ENCODE results near the gene SPACDR.
"Not testable (repeated sequence)": the region's sequence is repeated elsewhere in the genome, so short reads cannot be mapped to it uniquely, and the experiment has no call there.

Gene SPACDR, protein sequence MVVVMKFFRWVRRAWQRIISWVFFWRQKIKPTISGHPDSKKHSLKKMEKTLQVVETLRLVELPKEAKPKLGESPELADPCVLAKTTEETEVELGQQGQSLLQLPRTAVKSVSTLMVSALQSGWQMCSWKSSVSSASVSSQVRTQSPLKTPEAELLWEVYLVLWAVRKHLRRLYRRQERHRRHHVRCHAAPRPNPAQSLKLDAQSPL

DNA sequence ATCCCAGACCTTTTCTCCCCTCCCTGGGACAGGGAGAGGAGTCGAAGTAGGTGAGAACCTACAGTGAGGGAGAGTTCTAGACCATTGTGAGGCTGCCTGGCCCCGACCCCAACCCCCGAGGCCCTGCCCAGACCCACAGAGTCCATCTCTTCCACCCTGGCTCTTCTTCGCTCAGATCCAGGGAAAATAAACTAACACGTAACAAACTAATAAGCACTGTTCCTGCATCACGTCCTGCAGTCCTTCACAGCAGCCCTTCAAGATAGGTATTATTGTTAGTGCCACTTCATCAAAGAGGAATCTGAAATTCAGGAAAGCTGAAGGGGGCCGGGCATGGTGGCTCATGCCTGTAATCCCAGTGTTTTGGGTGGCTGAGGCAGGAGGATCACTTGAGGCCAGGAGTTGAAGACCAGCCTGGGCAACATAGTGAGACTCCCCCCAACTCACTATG is at the start of gene SPACDR:
SPACDR (minus strand) TSS at position 51 of the 451 bp plus-strand sequence. CDS start 235 bp downstream, outside the sequence.
- DNase-seq, result no peak
- in situ Hi-C loops (cut with MboI; ENCODE audit: low pct_unique_long_range_greater_than_20kb, low sequenced_read_pairs), result no loop called here

DNA sequence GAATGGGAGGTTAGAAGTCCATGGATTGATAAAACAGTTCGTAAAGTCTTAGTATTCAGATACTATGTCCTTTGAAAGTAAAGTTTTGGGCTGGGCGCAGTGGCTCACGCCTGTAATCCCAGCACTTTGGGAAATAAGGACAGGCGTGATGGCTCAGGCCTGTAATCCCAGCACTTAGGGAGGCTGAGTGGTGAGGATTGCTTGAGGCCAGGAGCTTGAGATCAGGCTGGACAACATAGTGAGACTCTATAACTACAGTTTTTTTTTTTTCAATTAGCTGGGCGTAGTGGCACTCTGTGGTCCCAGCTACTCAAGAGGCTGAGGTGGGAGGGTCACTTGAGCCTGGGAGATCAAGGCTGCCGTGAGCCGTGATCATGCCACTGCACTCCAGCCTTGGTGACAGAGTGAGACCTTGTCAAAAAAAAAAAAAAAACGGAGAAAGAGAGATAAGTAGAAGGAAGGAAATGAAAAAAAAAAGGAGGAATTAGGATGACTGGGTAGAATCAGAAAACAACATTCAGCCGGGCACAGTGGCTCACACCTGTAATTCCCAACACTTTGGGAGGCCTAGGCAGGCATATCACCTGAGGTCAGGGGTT is 49.3 kb upstream of the SPACDR start:
- in situ Hi-C loops (cut with MboI; ENCODE audit: low pct_unique_long_range_greater_than_20kb, low sequenced_read_pairs), result no loop called here
- DNase-seq, result no peak

DNA sequence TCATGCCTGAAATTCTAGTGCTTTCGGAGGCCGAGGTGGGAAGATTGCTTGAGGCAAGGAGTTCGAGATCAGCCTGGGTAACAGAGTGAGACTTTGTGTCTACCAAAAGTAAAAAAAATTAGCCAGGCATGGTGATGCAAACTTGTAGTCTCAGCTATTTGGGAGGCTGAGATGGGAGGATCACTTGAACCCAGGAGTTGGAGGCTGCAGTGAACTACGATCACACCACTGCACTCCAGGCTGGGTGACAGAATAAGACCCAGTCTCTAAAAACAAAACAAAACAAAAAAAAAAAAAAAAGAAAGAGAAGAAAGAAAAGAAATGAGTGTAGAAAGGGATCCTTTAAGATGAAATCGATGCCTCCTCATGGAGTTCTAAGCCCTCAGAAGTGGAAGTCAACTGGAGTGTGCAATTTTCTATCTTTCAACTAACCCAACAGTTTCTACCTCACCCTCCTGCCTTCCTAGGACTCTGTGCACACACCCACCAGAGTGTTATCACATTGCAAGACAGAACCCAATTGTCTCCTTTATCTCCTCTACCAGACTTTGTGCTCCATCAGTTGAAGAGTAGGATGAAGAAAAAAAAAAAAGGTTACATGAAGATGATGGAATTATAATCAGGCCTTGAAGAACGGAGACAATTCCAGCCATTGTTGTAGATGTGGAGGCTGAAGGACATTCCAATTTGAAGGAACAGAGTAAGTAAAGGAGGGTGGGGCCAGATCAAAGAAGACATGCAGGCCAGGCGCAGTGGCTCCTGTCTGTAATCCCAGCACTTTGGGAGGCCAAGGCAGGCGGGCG is 46.6 kb upstream of the SPACDR start:
- no peak for DNase-seq
- in situ Hi-C loops (cut with MboI; ENCODE audit: low pct_unique_long_range_greater_than_20kb, low sequenced_read_pairs), result no loop called here

DNA sequence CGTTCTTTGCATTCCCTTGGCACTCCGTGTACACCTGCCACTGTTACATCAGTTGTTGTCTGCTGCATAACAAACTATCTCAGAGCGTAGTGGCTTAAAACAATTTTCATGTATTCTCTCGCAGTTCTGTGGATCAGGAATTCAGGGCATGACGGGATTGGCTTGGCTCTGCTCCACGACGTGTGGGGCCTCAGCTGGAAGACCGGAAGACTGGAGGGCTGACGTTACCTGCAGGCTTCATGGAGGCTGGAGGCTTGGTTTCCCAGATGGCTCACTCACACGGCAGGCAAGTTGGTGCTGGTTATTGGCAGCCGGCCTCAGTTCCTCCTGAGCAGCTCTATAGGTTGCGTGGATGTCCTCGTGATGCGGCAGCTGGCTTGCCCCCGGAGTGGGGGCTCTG is 45.2 kb upstream of the SPACDR start:
- in situ Hi-C loops (cut with MboI; ENCODE audit: low pct_unique_long_range_greater_than_20kb, low sequenced_read_pairs), result no loop called here

DNA sequence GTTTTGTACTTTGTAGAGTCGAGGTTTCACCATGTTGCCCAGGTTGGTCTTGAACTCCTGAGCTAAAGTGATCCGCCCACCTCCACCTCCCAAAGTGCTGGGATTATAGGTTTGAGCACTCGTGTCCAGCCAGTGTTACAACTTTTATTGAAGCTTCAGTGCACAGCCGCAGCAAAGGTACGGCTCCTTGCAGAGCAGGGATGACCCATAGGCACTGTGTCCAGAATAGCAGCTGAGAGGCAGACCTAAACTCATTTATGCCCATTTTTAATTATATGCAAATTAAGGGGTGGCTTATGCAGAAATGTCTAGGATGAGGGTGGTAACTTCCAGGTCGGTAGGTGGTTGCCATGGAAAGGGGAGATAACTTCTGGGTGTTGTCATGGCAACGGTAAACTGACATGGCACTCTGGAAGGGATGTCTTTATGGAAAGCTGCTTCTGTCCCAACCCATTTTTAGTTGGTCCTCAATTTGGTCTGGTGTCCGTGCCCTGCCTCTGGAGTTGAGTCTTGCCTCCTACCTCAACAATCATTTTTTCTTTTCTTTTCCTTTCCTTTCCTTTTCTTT is 42.4 kb upstream of the SPACDR start:
- in situ Hi-C loops (cut with MboI; ENCODE audit: low pct_unique_long_range_greater_than_20kb, low sequenced_read_pairs), result no loop called here
- DNase-seq, result peak; percentile 35

More for the DNA sequence above, 45.2 kb upstream of the SPACDR start:
- no peak for DNase-seq

DNA sequence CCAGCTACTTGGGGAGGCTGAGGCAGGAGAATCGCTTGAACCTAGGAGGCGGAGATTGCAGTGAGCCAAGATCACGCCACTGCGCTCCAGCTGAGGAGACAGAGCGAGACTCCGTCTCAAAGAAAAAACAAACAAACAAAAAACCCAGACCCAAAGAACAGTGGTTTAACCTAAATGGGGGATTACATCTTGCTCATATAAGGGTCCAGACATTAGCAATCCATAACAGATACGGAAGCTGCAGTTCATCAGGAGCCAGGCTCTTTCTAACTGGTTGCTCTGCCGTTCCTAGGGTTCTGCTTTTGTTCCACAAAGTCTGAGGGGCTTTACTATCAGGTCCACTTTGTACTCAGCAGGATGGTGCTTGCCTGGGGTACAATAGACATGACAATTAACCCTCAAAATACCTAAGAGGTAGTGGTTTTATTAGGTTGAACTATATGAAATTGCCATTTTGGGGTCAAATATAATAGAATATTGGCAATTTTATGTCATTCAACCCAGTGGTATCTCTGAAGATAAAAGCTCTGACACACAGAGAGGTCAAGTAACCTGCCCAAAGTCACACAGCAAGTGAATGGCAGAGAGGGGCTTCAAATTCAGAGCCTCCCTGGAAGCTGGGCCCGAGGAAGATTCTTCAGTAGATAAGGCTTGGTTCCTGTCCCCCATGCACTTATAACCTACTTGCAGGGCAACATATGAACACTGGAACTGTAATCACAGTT is 41.0 kb upstream of the SPACDR start:
- DNase-seq, result no peak
- in situ Hi-C loops (cut with MboI; ENCODE audit: low pct_unique_long_range_greater_than_20kb, low sequenced_read_pairs), result no loop called here

DNA sequence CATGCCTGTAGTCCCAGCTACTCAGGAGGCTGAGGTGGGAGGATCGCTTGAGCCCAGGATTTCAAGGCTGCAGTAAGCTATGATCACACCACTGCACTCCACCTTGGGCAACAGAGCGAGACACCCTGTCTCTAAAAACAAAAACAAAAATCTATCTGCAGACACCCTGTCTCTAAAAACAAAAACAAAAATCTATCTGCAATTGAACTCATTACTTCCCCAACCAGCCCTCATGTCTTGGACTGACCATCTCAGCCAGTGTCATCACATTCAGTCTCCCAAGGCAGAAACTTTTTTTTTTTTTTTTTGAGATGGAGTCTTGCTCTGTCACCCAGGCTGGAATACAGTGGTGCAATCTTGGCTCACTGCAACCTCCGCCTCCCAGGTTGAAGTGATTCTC is 40.0 kb upstream of the SPACDR start:
- DNase-seq; in situ Hi-C loops (cut with MboI; ENCODE audit: low pct_unique_long_range_greater_than_20kb, low sequenced_read_pairs): not testable (repeated sequence)

DNA sequence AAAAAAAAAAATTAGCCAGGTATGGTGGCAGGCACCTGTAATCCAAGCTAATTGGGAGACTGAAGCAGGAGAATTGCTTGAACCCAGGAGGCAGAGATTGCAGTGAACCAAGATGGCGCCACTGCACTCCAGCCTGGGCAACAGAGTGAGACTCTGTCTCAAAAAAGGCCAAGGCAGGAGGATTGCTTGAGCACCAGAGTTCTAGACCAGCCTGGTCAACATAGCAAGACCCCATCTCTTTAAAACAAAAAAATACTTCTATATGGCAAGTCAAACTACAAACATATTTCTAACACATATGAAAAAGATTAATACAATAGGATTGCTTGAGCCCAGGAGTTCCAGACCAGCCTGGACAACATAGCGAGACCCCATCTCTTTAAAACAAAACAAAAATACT is 36.7 kb upstream of the SPACDR start:
- in situ Hi-C loops (cut with MboI; ENCODE audit: low pct_unique_long_range_greater_than_20kb, low sequenced_read_pairs); DNase-seq: not testable (repeated sequence)

DNA sequence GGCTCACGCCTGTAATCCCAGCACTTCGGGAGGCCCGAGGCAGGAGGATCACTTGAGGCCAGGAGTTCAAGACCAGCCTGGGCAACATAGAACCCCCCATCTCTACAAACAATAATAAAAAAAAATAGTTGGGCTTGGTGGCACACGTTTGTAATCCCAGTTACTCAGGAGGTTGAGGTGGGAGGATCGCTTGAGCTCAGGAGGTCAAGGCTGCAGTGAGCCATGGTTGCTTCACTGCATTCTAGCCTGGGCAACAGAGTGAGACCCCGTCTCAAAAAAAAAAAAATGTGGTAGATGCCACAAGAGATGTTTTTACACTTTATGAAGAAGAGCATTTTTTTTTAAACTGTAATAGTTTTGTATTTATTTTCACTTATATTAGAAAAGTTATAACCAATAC is 32.4 kb upstream of the SPACDR start:
- in situ Hi-C loops (cut with MboI; ENCODE audit: low pct_unique_long_range_greater_than_20kb, low sequenced_read_pairs), result no loop called here
- no peak for DNase-seq

DNA sequence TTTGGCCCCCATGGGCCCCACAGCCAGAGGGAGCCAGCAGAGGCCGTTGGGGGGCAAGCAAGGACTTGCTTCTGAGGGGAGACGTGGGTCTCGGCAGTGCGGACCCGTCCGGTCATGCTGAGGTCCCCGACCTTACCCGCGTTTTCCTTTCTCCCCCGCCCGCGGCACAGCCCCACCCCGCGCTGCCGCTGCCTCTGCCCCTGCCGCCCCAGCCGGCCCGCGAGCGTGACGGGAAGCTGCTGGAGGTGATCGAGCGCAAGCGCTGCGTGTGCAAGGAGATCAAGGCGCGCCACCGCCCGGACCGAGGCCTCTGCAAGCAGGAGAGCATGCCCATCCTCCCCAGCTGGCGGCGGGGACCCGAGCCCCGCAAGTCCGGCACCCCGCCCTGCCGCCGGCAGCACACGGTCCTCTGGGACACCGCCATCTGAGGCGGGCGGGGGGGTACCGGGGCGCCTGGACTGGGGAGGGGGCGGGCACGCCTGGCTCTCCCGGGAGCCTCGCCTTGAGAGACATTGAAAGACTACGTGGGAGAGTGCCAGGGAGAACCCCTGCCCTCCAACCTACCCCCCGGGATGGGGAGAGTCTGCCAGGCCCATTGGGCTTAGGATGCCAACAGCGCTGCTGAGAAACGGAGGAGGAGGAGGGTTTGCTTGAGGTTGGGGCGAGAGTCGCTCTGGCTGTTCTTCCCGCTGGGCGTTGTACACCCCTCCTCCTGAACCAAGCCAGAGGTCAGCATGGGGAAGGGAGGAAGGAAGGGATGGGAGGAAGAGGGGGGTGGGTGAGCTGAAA is 29.6 kb upstream of the SPACDR start:
- in situ Hi-C loops (cut with MboI; ENCODE audit: low pct_unique_long_range_greater_than_20kb, low sequenced_read_pairs), result no loop called here
- peak; percentile 39 for DNase-seq

DNA sequence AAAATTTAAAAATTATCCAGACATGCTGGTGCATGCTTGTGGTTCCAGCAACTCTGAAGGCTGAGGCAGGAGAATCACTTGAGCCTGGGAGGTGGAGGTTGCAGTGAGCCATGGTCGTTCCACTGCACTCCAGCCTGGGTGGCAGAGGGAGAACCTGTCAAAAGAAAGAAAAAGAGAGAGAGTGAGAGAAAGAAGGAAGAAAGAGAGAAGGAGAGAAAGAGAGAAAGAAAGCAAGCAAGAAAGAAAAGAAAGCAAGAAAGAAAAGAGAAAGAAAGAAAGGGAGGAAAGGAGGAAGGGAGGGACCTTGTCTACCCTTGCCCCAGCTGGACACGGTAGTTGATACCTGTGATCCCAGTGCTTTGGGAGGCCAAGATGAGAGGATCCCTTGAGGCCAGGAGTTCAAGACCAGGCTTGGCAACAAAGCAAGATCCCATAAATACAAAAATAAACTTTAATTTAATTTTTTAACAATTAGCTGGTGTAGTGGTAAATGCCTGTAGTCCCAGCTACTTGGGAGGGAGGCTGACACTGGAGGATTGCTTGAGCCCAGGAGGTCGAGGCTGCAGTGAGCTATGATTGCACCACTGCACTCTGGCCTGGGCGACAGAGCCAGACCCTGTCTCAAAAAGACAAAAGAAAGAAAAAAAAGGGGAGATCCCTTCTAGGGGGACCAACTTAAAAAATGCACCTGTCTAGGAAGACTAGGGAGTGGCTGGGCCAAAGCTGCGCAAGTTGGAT is 28.8 kb upstream of the SPACDR start:
- no peak for DNase-seq
- in situ Hi-C loops (cut with MboI; ENCODE audit: low pct_unique_long_range_greater_than_20kb, low sequenced_read_pairs), result no loop called here

DNA sequence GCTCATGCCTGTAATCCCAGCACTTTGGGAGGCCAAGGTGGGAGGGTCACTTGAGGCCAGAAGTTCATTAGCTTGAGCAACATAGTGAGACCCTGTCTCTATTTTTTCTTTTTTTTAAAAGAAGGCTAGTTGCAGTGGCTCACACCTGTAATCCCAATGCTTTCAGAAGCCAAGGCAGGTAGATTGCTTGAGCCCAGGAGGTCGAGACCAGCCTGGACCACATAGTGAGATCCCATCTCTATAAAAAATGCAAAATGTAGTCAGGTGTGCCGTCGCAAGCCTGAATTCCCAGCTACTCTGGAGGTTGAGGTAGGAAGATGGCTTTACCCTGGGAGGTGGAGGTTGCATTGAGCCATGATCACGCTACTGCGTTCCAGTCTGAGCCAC is 27.1 kb upstream of the SPACDR start:
- no peak for DNase-seq
- in situ Hi-C loops (cut with MboI; ENCODE audit: low pct_unique_long_range_greater_than_20kb, low sequenced_read_pairs), result no loop called here

DNA sequence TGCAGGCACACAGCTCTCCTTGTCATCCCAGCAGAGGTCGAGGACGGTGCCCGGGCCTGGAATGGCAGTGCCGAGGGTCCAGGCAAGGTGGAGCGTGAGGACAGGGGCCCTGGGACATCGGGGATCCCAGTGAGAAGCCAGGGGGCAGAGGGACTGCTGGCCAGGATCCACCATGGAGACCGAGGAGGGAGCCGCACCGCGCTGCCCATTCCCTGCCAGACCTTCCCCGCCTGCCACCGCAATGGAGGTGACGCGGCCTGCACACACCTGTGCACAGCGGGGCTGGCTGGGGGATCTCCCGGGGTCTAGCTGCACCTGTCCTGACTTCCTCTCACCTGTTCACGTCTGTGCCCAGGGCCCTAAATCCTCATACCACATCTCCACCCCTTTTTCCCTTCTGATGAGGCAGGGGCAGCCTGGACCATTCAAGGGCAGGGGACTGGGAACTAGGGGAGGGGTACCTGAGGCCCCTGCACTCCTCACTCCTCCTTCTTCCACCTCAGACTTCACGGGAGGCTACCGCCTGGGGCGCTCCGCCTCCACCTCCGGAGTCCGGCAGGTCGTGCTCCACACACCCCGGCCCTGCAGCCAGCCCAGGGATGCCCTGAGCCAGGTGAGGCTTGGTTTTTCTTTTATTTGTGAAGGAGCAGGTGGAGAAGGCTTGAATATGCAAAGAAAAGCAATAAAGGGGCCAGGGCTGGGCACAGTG is 26.6 kb upstream of the SPACDR start:
- in situ Hi-C loops (cut with MboI; ENCODE audit: low pct_unique_long_range_greater_than_20kb, low sequenced_read_pairs), result no loop called here
- DNase-seq, result no peak

DNA sequence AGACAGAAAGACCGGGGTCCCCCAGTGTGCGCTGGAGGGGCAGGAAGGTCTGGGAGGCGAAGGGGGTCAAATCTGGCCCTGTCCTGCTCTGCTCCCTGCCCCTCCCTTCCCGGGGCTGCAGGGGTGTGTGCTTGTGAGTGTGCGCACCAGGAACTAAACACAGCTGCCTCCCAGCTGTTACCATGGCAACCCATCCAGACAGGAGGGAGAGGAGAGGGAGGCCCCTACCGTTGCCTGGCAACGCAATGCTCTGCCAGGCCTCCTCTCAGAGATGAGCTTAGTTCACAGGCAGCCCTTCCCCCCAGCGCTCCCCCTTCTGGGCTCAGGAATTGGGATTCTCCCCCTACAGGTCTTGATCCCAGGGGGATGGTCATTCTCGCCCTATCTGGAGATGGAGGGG is 25.8 kb upstream of the SPACDR start:
- in situ Hi-C loops (cut with MboI; ENCODE audit: low pct_unique_long_range_greater_than_20kb, low sequenced_read_pairs), result no loop called here
- DNase-seq, result peak; percentile 91

DNA sequence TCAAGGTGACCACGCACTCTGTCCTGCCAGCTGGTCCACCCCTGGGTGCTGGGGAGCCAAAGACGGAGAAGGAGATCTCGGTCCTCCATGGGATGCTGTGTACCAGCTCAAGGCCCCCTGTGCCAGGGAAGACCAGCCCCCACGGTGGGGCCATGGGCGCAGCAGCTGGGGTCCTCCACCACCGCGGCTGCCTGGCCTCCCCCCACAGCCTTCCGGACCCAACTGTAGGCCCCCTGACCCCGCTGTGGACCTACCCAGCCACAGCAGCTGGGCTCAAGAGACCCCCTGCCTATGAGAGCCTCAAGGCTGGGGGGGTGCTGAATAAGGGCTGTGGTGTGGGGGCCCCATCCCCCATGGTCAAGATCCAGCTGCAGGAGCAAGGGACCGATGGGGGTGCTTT is 25.1 kb upstream of the SPACDR start:
- in situ Hi-C loops (cut with MboI; ENCODE audit: low pct_unique_long_range_greater_than_20kb, low sequenced_read_pairs), result no loop called here
- DNase-seq, result no peak

DNA sequence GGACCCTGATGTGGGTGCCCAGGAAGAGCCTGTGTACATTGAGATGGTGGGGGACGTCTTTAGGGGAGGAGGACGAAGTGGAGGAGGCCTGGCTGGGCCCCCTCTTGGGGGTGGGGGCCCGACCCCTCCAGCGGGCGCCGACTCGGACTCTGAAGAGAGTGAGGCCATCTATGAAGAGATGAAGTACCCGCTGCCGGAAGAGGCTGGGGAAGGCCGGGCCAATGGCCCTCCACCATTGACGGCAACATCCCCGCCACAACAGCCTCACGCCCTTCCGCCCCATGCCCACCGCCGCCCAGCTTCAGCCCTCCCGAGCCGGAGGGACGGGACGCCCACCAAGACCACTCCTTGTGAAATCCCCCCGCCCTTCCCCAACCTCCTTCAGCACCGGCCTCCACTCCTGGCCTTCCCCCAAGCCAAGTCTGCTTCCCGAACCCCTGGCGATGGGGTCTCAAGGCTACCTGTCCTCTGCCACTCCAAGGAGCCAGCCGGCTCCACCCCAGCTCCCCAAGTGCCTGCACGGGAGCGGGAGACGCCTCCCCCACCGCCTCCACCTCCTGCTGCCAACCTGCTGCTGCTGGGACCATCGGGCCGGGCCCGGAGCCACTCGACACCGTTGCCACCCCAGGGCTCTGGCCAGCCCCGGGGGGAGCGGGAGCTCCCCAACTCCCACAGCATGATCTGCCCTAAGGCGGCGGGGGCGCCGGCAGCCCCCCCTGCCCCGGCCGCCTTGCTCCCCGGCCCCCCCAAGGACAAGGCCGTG is 24.5 kb upstream of the SPACDR start:
- in situ Hi-C loops (cut with MboI; ENCODE audit: low pct_unique_long_range_greater_than_20kb, low sequenced_read_pairs), result no loop called here
- no peak for DNase-seq

Data from KBM-7 (cell line).